BE2C (cell line): Measurements from ENCODE around the gene CIP2A.

ENCODE experiments used
- DNase-seq: peaks from one replicate; pipeline ENCODE4 v3.0.0-alpha.2; 2020
- H3K27me3 ChIP-seq: fragments of 250-450 bp; sonication (Bioruptor Pico); 2 replicates; pipeline ENCODE4 v1.5.1; 2020; ENCODE audit warnings: mild to moderate bottlenecking
- H3K36me3 ChIP-seq: fragments of 250-450 bp; sonication (Bioruptor Pico); 2 replicates; pipeline ENCODE4 v1.5.1; 2020; ENCODE audit warnings: mild to moderate bottlenecking
- H3K4me1 ChIP-seq: fragments of 250-450 bp; sonication (Bioruptor Pico); 2 replicates; pipeline ENCODE4 v1.5.1; 2020
- H3K4me3 ChIP-seq: 2 replicates; pipeline ENCODE4 v1.5.1; 2011; ENCODE audit warnings: low read depth, low read length
- H3K9me3 ChIP-seq: fragments of 250-450 bp; sonication (Bioruptor Pico); 2 replicates; pipeline ENCODE4 v1.5.1; 2020
- TF ChIP-seq, protein P1 (sequence below): IDR thresholded peaks from 2 replicates; pipeline ENCODE4 v1.5.1; 2012; ENCODE audit warnings: mild to moderate bottlenecking, low read depth, low read length

The CIP2A gene

DNA sequence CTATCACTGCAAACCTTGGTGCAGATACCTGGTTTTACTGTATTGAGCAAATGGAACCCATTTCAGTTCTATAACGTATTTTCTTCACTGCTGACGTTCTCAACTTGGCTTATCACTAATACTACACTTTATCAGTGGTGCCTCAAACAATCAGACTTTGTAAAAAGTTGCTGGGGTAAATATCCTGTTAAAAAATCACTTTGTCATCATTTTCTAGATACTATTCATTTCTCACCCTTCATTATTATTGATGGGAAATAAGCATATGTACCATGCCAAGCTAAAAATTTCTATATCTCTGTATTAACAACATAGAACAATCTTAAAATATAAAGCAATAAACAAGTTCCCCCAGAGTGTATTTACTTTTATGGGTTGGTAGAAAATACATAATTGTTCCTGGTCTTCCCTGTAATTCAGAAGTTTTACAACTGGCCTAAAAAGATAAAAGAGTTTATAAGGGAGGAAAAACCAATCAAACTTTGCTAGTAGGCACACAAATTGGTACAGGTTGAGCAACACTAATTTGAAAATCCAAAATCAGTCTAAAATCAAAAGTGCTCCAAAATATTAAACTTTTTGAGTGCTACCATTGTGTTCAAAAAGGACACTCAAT, 33.2 kb downstream of the CIP2A start:
- H3K27me3 ChIP-seq = no peaks in the 10 kb centered on the region

DNA sequence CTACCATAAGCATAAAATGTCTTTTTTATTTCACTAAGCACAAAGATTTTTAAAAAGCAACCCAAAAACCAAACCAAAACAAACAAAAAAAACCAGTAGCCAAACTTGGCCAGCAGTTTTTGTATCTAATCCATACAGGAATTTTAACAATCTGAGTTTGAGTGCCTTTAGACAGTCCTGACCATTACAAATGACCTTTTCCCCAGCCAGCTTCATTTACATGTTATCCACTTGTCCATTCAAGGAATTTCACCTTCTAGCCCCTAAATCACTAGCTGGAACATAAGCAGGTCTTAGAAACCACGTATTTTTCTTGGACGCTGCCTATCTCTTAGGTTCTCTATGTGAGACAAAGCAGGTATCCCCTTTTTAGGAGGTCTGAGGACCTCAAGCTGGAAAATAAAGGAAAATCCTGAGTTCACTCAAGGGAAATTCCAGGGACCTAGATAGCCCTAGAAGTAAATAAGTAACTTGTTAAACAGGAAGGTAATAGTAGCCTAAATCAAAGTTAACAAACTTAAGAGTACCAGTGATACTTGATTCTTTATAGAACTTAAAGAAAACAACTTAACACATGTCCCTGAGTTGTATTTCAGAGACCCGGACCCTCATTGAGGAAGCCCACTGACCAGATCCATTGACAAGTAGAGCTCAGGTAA, 34.2 kb downstream of the CIP2A start:
- Histone ChIP-seq H3K9me3 (no peaks in the 10 kb centered on the region), H3K36me3 (peaks cover 34% of the 10 kb centered on the region), H3K4me1 (no peaks in the 10 kb centered on the region), H3K4me3 (no peak overlapping the region), H3K27me3 (no peaks in the 10 kb centered on the region)
- no peak for DNase-seq
- TF ChIP-seq, protein P1, sequence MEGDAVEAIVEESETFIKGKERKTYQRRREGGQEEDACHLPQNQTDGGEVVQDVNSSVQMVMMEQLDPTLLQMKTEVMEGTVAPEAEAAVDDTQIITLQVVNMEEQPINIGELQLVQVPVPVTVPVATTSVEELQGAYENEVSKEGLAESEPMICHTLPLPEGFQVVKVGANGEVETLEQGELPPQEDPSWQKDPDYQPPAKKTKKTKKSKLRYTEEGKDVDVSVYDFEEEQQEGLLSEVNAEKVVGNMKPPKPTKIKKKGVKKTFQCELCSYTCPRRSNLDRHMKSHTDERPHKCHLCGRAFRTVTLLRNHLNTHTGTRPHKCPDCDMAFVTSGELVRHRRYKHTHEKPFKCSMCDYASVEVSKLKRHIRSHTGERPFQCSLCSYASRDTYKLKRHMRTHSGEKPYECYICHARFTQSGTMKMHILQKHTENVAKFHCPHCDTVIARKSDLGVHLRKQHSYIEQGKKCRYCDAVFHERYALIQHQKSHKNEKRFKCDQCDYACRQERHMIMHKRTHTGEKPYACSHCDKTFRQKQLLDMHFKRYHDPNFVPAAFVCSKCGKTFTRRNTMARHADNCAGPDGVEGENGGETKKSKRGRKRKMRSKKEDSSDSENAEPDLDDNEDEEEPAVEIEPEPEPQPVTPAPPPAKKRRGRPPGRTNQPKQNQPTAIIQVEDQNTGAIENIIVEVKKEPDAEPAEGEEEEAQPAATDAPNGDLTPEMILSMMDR = no peak

More for the DNA sequence above, 33.2 kb downstream of the CIP2A start:
- no peaks in the 10 kb centered on the region for H3K9me3 ChIP-seq
- no peak for DNase-seq
- TF ChIP-seq, protein P1 = no peak
- H3K4me3 ChIP-seq = no peak overlapping the region
- no peaks in the 10 kb centered on the region for H3K4me1 ChIP-seq
- H3K36me3 ChIP-seq = peaks cover 42% of the 10 kb centered on the region

DNA sequence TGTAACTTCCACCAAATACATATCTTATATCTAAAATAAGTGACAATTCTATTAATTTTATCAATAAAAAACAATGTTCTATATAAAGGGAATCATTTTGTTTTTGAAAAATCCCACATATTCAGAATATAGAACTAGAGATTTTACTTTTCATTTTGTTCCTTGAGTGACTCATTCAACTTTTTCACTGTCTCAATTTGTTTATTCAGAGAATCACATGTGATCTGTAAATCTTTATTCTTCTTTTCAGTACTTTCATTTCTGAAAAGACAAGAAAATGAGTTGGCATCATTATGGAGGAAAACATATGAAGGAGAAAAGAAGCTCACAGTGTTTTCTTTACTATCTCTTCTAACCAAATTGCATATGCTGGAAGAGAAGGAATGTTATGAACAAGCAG, 35.0 kb downstream of the CIP2A start:
- Histone ChIP-seq H3K4me1 (no peaks in the 10 kb centered on the region), H3K4me3 (no peak overlapping the region), H3K9me3 (no peaks in the 10 kb centered on the region), H3K36me3 (peaks cover 29% of the 10 kb centered on the region), H3K27me3 (no peaks in the 10 kb centered on the region)
- no peak for DNase-seq
- TF ChIP-seq, protein P1 = no peak

DNA sequence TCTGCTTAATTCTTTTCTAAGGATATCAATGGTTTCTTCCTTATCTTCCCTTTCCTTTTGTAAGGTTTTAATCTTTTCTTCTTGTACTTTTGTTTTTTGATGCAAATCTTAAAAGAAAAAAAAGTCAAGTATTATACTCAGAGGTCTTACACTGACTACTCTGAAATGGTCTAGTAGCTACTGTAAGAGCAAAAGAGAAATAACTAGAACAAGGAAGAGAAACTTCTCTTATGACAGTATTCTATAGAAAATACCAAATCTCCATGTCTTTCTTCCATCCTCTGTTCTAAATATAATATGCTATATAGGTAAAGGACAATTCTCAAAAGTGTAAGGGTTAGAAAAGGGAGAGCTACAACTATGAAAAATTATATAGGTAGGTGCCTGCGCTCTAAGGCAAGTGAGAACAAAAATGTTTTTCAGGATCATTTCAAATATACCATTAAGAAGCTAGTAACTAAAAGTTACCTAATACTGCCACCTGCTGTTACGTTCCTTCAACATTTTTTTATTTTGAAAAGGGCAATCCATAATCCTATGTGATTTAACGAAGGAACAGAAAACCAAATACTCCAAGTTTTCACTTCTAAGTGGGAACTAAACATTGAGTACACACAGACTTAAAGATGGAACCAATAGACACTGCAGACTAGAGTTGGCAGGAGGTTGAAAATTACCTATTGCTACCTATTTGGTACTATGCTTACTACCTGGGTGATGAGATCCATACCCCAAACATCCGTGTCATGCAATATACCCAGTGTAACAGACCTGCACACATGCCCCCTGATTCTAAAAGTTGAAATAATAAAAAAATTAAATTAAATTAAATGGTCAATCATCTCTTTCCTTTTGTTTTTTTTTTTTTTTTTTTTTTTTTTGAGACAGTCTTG, 36.7 kb downstream of the CIP2A start:
- TF ChIP-seq, protein P1 = peak; percentile 42
- H3K9me3 ChIP-seq = no peaks in the 10 kb centered on the region
- H3K4me3 ChIP-seq = no peak overlapping the region
- H3K36me3 ChIP-seq = peaks cover 16% of the 10 kb centered on the region
- H3K27me3 ChIP-seq = no peaks in the 10 kb centered on the region
- no peaks in the 10 kb centered on the region for H3K4me1 ChIP-seq
- DNase-seq = no peak

DNA sequence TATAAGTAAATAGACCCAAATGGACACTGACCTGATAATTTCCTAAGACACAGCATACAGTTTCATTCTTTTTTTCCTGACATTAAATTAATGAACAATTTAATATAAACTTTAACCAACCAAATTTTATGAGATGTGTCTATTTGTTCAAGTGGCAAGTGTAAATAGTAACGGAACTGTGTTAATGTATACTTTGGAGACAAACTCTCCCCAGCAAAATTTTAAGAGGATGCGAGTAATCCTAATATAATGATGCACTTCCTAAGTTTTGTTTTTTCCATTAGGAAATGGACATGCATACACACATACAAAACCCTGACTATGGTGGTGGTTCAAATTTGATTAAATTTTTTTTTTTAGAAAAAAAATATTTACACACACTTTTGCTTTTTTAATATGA, 40.4 kb downstream of the CIP2A start:
- Histone ChIP-seq H3K4me1 (peaks cover 12% of the 10 kb centered on the region; the same call in 1 of the 2 replicates), H3K4me3 (no peak overlapping the region), H3K27me3 (no peaks in the 10 kb centered on the region), H3K9me3 (no peaks in the 10 kb centered on the region), H3K36me3 (peaks cover under 1% of the 10 kb centered on the region; the same call in 1 of the 2 replicates)
- TF ChIP-seq, protein P1 = no peak
- DNase-seq = no peak
